Stimulated activated CD4-positive, alpha-beta T cell treated with anti-CD3 and anti-CD28 coated beads, Interleukin-12 subunit alpha, Interleukin-12 subunit beta, amount 100 ng/mL, for 48 hours (primary cell): ENCODE measurements around the gene COL23A1.
"Not testable (repeated sequence)": the region's sequence is repeated elsewhere in the genome, so short reads cannot be mapped to it uniquely, and the experiment has no call there.

Experiments used
- DNase-seq, 3 donors: peaks; one replicate each; pipeline ENCODE4 v3.0.0-alpha.2; 2020; ENCODE audit warnings: low read depth in 2 of 3, low spot score in 1 of 3

COL23A1 gene

GRCh38 chr5:178328826-178329730 lies 261.1 kb downstream of the COL23A1 start:
- DNase-seq, result no peak

GRCh38 chr5:178327931-178328711 lies 262.1 kb downstream of the COL23A1 start:
- no peak for DNase-seq

DNA sequence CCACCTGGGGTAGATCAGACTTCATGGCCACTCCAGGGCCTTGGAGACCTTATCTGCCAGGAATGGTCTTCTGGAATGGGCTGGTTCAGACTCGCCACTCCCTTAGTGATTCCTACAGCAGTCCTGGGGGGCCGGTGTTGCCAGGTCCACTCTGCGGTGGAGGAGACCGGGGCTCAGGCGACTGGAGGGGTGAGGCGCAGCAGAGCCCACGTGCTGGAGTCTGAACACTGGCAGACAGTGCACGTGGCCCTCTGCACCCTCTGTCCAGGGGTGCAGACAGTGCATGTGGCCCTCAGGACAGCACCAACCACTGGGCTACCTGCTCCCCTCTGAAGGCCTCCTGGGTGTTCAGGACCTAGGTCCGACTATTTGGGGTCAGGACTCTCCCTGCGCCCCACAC lies 262.7 kb downstream of the COL23A1 start:
- DNase-seq, result no peak

- DNase-seq, result no peak
Observed at GRCh38 chr5:178326374-178326715, 263.8 kb downstream of the COL23A1 start.

DNA sequence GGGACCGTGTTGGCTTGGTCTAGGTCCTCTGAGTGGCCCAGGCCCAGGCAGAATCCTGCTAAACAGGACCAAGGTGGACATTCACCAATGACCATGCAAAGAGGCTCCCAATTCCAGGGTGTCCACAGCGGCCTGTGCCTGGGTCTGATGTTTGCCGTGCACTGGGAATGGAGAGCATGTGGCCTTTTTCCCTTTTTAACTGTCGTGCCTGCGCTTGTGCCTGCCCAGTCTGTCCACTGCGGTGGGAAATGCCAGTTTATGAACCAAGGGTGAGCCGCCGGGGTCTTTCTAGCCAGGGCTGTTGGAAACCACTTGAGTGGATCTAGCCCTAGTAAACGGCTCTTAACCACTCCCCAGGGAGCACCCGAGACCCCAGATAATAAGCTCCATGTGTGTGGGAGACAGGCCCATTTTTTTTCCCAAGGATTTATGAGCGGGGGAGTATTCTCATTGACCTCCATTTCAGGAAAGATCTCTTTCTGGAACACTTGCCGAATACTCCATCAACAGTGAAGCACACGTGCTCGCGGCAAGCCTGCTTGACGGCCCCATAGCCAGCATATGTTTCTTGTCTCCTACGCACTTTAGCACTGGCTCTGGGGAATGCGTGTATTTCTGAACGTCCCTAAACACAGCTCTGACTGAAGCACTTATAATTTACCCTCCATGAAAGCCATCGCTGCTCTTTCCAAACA lies 264.4 kb downstream of the COL23A1 start:
- DNase-seq, result no peak

- no peak for DNase-seq
Observed at GRCh38 chr5:178325311-178325678, 264.9 kb downstream of the COL23A1 start.

- DNase-seq, result no peak
Observed at GRCh38 chr5:178324481-178325310, 265.5 kb downstream of the COL23A1 start.

GRCh38 chr5:178323961-178324360 lies 266.2 kb downstream of the COL23A1 start:
- no peak for DNase-seq

DNA sequence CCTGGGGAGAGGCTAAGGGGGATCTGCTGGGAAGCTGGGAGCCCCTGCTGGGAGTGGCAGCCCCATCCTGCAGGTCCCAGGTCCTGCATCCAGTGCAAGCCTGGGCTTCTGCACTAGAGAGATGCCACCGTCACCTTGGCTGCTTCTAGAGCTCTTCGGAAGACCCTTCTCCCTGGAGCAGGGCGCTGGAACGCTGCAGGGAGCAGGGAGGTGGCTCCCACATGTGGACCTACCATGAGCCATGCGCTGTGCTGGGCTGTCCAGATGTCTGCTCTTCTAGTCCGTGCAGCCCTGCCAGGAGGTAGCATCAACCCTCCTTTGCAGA lies 266.7 kb downstream of the COL23A1 start:
- no peak for DNase-seq

- DNase-seq, result no peak
Observed at GRCh38 chr5:178322736-178323540, 267.3 kb downstream of the COL23A1 start.

- no peak for DNase-seq
Observed at GRCh38 chr5:178320281-178320855, 269.8 kb downstream of the COL23A1 start.

DNA sequence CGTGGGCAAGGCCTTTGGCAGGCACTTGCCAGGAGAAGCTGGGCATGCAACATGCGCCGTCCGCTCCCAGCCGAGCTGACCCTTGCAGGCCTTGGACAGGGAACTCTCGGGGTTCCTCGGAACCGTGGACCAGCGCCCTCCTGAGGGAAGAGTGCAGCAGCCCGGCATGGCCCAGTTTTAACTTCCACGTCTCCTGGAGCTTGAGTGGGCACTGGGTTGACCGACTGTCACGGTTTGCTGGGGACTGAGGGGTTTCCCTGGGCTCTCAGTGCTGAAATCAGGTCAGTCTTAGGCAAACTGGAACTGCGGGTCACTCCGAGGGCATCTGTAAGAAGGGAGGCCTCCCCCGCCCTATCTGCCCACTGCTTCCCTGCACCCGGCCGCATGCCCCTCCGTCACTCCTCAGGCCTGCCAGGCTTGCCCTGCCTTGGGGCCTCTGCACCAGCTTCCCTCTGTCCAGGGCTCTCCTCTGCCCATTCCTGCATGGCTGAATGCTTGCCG lies 270.6 kb downstream of the COL23A1 start:
- DNase-seq, result no peak

- DNase-seq, result no peak
Observed at GRCh38 chr5:178318893-178319292, 271.3 kb downstream of the COL23A1 start.

GRCh38 chr5:178318382-178318781 lies 271.8 kb downstream of the COL23A1 start:
- no peak for DNase-seq

DNA sequence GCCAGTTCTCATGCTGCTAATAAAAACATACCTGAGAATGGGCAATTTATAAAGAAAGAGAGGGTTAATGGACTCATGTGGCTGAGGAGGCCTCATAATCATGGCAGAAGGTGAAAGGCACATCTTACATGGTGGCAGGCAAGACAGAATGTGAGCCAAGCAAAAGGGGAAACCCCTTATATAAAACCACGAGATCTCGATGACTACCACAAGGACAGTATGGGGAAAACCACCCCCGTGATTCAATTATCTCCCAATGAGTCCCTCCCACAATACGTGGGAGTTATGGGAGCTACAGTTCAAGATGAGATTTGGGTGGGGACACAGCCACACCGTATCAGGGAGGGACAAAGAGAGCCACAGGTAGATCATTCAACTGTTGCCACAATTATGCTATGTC lies 272.5 kb downstream of the COL23A1 start:
- DNase-seq, result not testable (repeated sequence)

DNA sequence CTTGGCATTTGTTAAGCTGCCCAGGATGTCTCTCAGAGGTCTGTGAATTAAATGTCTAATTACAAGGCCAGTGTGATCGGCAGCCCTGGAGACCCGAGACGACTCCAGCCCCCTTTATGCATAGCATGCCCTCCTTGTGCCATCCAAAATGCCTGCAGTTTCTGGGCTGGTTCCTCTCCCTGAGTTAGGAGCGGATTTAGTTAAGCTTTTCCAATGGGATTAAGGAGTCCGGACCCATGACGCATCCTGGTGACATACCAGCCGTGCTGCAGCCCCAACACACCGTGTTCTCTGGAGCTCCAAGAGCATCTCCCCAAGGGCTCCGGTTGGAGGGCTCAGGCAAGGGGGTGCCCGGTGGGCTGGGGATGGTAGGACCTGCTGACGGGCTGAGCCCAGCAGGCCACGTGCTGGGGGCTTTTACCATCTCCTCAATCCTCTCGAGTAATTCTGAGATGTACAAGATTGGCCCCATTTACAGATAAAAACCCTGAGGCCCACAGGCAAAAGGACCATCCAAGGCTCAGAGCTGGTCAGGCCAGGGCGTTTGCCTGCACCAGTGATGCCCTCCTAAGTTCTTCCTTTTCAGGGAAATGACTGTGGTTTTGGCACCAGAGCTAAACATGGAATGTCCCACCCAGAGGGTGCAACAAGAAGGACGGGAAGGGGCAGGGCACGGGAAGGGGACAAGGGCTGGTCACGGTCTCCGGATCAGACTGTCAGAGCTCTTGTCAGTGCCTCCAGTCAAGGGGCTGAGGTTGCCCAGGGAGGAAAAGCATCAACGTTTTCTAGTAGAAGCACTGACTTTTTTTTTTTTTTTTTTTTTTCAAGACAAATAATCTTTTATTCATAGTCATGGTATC lies 275.0 kb downstream of the COL23A1 start:
- no peak for DNase-seq

GRCh38 chr5:178314061-178314660 lies 276.0 kb downstream of the COL23A1 start:
- DNase-seq, result no peak

- DNase-seq, result no peak
Observed at GRCh38 chr5:178313316-178313715, 276.9 kb downstream of the COL23A1 start.
